ENCODE data around the gene ENTPD8. TPM values are rescaled to one million over a fixed set of nuclear protein-coding genes. Genes with fewer than 3 reads are reported as not detected.

ENTPD8 gene
- total and polyA plus RNA-seq, 10 of the 15 experiments (the other 5 are each of a cell fraction or from before 2014, with no cell fraction given) = not detected

GRCh38 chr9:137477778-137478612 is 36.8 kb upstream of the ENTPD8 start:
- no peak for DNase-seq (ENCODE audit: low read depth, low spot score)
- ATAC-seq = no peak
- 44% methylated on average over 29 of the region's 29 CpGs for WGBS (ENCODE audit: insufficient coverage, insufficient replicate concordance, low lambda C conversion rate, missing lambda C conversion rate)

More at GRCh38 chr9:137477778-137478612, 36.8 kb upstream of the ENTPD8 start:
- in situ Hi-C loops (cut with MboI) = no loop called here
- intact Hi-C loops (cut with micrococcal nuclease; ENCODE audit: unreplicated experiment) = no loop called here
- POLR2A ChIA-PET = no interaction called here
- TF ChIP-seq USF1 (IDR thresholded peaks at IDR 0.05; ENCODE audit: borderline replicate concordance, extremely low read length, insufficient read depth, low read depth, low read length) (no peak), SMARCA5 (IDR thresholded peaks at IDR 0.05) (no peak), BRCA1 (IDR thresholded peaks at IDR 0.05; ENCODE audit: low read depth, low read length) (no peak), IRF3 (IDR thresholded peaks at IDR 0.05) (no peak), NR2C2 (IDR thresholded peaks at IDR 0.05; ENCODE audit: borderline replicate concordance, control insufficient read depth, insufficient read length, low read depth) (no peak), ZBTB33 (IDR thresholded peaks at IDR 0.05) (no peak), SMC3 (IDR thresholded peaks at IDR 0.05; ENCODE audit: borderline replicate concordance, low read length) (no peak), CBX5 (IDR thresholded peaks at IDR 0.05; ENCODE audit: low read depth) (no peak), EZH2 (IDR thresholded peaks at IDR 0.05; ENCODE audit: borderline replicate concordance, control insufficient read depth, low read depth, low read length) (no peak), RAD51 (IDR thresholded peaks at IDR 0.05) (no peak), ATF7 (IDR thresholded peaks at IDR 0.05; ENCODE audit: low read depth) (no peak)
- H3K4me2 ChIP-seq (ENCODE audit: control insufficient read depth, insufficient read depth) = no peak overlapping the region
- FAIRE-seq = no peak
- no peak overlapping the region for H3K9ac ChIP-seq (ENCODE audit: control insufficient read depth, insufficient read depth, low read length)
- no TSS peak for BruUV-seq (replicated peaks)
- no peaks in the 10 kb centered on the region for H3K79me2 ChIP-seq (ENCODE audit: control insufficient read depth, insufficient read depth, low read length)
- no peak overlapping the region for H3K4me3 ChIP-seq
- SMC1A ChIA-PET (ENCODE audit: uncharacterized antibody, unreplicated experiment) = no interaction called here
- H3K36me3 ChIP-seq (ENCODE audit: control insufficient read depth in 2 of 2, insufficient read depth in 2 of 2, low read length in 1 of 2) = no peaks in the 10 kb centered on the region
- RAD21 ChIA-PET (ENCODE audit: unreplicated experiment) = no interaction called here
- no peaks in the 10 kb centered on the region for H3K4me1 ChIP-seq (ENCODE audit: control insufficient read depth, insufficient read depth, low read length)
- peaks cover 6% of the 10 kb centered on the region; the same call in 2 of the 3 replicates for H3K9me3 ChIP-seq (replicated peaks; ENCODE audit: control insufficient read depth, insufficient read depth, low read length)
- H2AFZ ChIP-seq (ENCODE audit: control insufficient read depth, low read depth, low read length) = no peak overlapping the region
- no peaks in the 10 kb centered on the region for H4K20me1 ChIP-seq (ENCODE audit: control insufficient read depth, insufficient read depth)
- no peaks in the 10 kb centered on the region for H3K27me3 ChIP-seq (replicated peaks in 1 of 2; ENCODE audit: control insufficient read depth in 2 of 2, insufficient read depth in 2 of 2, low read length in 1 of 2)
- CTCF ChIA-PET = no interaction called here
- H3K27ac ChIP-seq (ENCODE audit: control insufficient read depth, insufficient read depth) = no peak overlapping the region
